Measurements from ENCODE around the gene CHI3L1. TPM values are rescaled to one million over a fixed set of nuclear protein-coding genes. Genes with fewer than 3 reads are reported as not detected.
A peak's percentile ranks its signal among the peaks of the same experiment; 100 is the strongest.

CHI3L1 gene
- total RNA-seq, 1 experiment from 2014 or later, result not detected

- TF ChIP-seq, protein P1, sequence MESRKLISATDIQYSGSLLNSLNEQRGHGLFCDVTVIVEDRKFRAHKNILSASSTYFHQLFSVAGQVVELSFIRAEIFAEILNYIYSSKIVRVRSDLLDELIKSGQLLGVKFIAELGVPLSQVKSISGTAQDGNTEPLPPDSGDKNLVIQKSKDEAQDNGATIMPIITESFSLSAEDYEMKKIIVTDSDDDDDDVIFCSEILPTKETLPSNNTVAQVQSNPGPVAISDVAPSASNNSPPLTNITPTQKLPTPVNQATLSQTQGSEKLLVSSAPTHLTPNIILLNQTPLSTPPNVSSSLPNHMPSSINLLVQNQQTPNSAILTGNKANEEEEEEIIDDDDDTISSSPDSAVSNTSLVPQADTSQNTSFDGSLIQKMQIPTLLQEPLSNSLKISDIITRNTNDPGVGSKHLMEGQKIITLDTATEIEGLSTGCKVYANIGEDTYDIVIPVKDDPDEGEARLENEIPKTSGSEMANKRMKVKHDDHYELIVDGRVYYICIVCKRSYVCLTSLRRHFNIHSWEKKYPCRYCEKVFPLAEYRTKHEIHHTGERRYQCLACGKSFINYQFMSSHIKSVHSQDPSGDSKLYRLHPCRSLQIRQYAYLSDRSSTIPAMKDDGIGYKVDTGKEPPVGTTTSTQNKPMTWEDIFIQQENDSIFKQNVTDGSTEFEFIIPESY (IDR thresholded peaks at IDR 0.05; ENCODE audit: extremely low read depth, insufficient replicate concordance, low read length), result no peak
- TF ChIP-seq SP1 (IDR thresholded peaks at IDR 0.05; ENCODE audit: low read depth) (no peak), CTCF (IDR thresholded peaks at IDR 0.05 in 2 of 3, conservative IDR thresholded peaks at IDR 0.05 in 1 of 3; ENCODE audit: borderline replicate concordance in 1 of 3, insufficient read depth in 1 of 3, low read depth in 2 of 3, low read length in 2 of 3) (no peak), RAD21 (IDR thresholded peaks at IDR 0.05; ENCODE audit: low read depth) (no peak)
These were observed 18.6 kb downstream of the CHI3L1 start (continued) for GRCh38 chr1:203167913-203168200.

DNA sequence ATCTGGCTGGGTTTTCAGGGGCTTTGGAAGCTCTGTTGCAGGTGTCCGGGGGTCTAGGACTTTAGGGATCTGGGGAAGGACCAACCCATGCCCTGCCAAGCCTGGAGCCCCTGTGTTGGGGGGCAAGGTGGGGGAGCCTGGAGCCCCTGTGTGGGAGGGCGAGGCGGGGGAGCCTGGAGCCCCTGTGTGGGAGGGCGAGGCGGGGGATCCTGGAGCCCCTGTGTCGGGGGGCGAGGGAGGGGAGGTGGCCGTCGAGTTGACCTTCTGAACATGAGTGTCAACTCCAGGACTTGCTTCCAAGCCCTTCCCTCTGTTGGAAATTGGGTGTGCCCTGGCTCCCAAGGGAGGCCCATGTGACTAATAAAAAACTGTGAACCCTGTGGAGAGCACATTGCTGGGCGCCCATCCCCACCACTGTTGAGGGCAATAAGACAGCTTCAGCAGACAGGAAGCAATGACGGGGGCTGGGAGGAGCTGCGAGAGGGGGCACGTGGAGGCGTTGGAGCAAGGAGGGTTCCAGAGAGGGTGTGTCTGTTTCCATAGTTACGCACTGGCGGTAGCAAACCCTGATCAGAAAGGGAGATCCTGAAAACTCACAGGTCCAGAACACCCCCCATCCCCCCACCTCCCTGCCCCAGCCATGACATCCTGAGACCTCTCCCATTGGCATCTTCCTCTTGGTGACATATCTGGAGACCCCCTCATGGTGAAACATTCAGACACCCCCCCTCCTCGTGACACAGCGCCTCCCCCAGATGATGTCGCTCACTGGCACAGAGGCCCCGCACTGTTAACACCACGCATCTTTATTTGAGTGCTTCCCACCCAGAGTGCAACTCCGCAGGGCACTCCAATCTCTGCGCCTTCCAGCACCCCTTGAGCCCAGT is 19.2 kb downstream of the CHI3L1 start:
- Histone ChIP-seq H3K79me2 (ENCODE audit: insufficient read depth, low read length) (no peaks in the 10 kb centered on the region), H3K9ac (ENCODE audit: low read length) (no peak overlapping the region), H3K27me3 (ENCODE audit: insufficient read depth, low read length) (no peaks in the 10 kb centered on the region), H3K27ac (ENCODE audit: low read depth, low read length) (no peak overlapping the region), H3K9me3 (ENCODE audit: control insufficient read depth in 1 of 2, insufficient read depth in 1 of 2, low read depth in 1 of 2, low read length in 2 of 2) (no peaks in the 10 kb centered on the region), H2AFZ (ENCODE audit: low read depth, low read length, poor library complexity, severe bottlenecking) (no peak overlapping the region), H3K36me3 (ENCODE audit: control insufficient read depth in 1 of 2, insufficient read depth in 2 of 2, low read length in 2 of 2) (no peaks in the 10 kb centered on the region), H3K4me2 (ENCODE audit: low read length) (peak overlapping the region; percentile 12), H3K4me3 (replicated peaks in 1 of 2; ENCODE audit: low read depth in 1 of 2, low read length in 2 of 2) (no peak overlapping the region), H3K4me1 (ENCODE audit: control insufficient read depth in 1 of 2, insufficient read depth in 2 of 2, low read length in 2 of 2) (peaks cover 2 to 29% of the 10 kb centered on the region in 2 experiments; a peak in 3 of 4 replicates), H4K20me1 (ENCODE audit: insufficient read depth) (no peaks in the 10 kb centered on the region), H3K9me2 (ENCODE audit: insufficient read depth) (no peaks in the 10 kb centered on the region)
- no peak for ATAC-seq
- ChIA-PET CTCF (interaction anchor here (0.9 to 1.4 kb wide), 8 partner anchors 9 to 128 kb away, joined by 3 to 12 read pairs (median 4); partner anchors contain the start of gene MYBPH), RAD21 (ENCODE audit: low non-redundant PET in 1 of 2, low total read pairs in 2 of 2, uncharacterized antibody in 2 of 2, unreplicated experiment in 2 of 2) (interaction anchor here (1.0 to 1.5 kb wide), 6 partner anchors 39 to 127 kb away, joined by 3 to 13 read pairs (median 4); partner anchors contain the start of gene ADORA1 (in 1 of the 2)), POLR2A (no interaction called here)
- TF ChIP-seq SRF (IDR thresholded peaks at IDR 0.05; ENCODE audit: low read depth) (no peak), RAD21 (IDR thresholded peaks at IDR 0.05; ENCODE audit: low read depth) (no peak), POLR2A (IDR thresholded peaks at IDR 0.05; ENCODE audit: borderline replicate concordance, extremely low read depth, insufficient read depth, insufficient read length) (no peak), EZH2phosphoT487 (IDR thresholded peaks at IDR 0.05; ENCODE audit: borderline replicate concordance) (no peak)
- TF ChIP-seq, protein P1 (IDR thresholded peaks at IDR 0.05; ENCODE audit: extremely low read depth, insufficient replicate concordance, low read length), result no peak
- intact Hi-C loops (cut with micrococcal nuclease), result no loop called here
- BruUV-seq (replicated peaks), result no TSS peak
- DNase-seq (ENCODE audit: low read depth, low spot score), result no peak
